Activated naive CD8-positive, alpha-beta T cell (primary cell): ENCODE measurements around the gene AKAP13.
"Not testable (repeated sequence)": the region's sequence is repeated elsewhere in the genome, so short reads cannot be mapped to it uniquely, and the experiment has no call there.

Experiments used
- H3K27ac Mint-ChIP-seq: one replicate; pipeline ENCODE4 v1.8.0; 2021; ENCODE audit warnings: mixed read lengths
- H3K27me3 Mint-ChIP-seq: one replicate; pipeline ENCODE4 v1.8.0; 2021; ENCODE audit warnings: mixed read lengths
- H3K36me3 Mint-ChIP-seq: one replicate; pipeline ENCODE4 v1.8.0; 2021; ENCODE audit warnings: mixed read lengths
- H3K4me1 Mint-ChIP-seq: one replicate; pipeline ENCODE4 v1.8.0; 2021; ENCODE audit warnings: low read depth, mixed read lengths
- H3K4me3 Mint-ChIP-seq: one replicate; pipeline ENCODE4 v1.8.0; 2021; ENCODE audit warnings: mild to moderate bottlenecking, mixed read lengths
- H3K9me3 Mint-ChIP-seq: one replicate; pipeline ENCODE4 v1.8.0; 2021; ENCODE audit warnings: low read depth, mixed read lengths

The AKAP13 gene

GRCh38 chr15:85422607-85423006 is 42.2 kb downstream of the AKAP13 start:
- Mint-ChIP-seq H3K36me3 (peaks cover 9% of the 10 kb centered on the region), H3K4me1 (peaks cover 77% of the 10 kb centered on the region), H3K27me3 (no peaks in the 10 kb centered on the region), H3K27ac (no peak overlapping the region), H3K4me3 (no peak overlapping the region), H3K9me3 (no peaks in the 10 kb centered on the region)

GRCh38 chr15:85423256-85423655 is 42.9 kb downstream of the AKAP13 start:
- Mint-ChIP-seq H3K9me3 (no peaks in the 10 kb centered on the region), H3K4me3 (no peak overlapping the region), H3K27ac (peak overlapping the region; percentile 35), H3K27me3 (no peaks in the 10 kb centered on the region), H3K4me1 (peaks cover 82% of the 10 kb centered on the region), H3K36me3 (peaks cover 9% of the 10 kb centered on the region)

GRCh38 chr15:85424154-85424553 is 43.8 kb downstream of the AKAP13 start:
- Mint-ChIP-seq H3K27ac (no peak overlapping the region), H3K36me3 (peaks cover 9% of the 10 kb centered on the region), H3K27me3 (no peaks in the 10 kb centered on the region), H3K9me3 (no peaks in the 10 kb centered on the region), H3K4me1 (peaks cover 86% of the 10 kb centered on the region), H3K4me3 (no peak overlapping the region)

- H3K4me1 Mint-ChIP-seq, result peaks cover 90% of the 10 kb centered on the region
- peaks cover 6% of the 10 kb centered on the region for H3K36me3 Mint-ChIP-seq
- no peaks in the 10 kb centered on the region for H3K9me3 Mint-ChIP-seq
- H3K27ac Mint-ChIP-seq, result peak overlapping the region; percentile 54
- H3K4me3 Mint-ChIP-seq, result no peak overlapping the region
- H3K27me3 Mint-ChIP-seq, result no peaks in the 10 kb centered on the region
These were observed 46.1 kb downstream of the AKAP13 start for GRCh38 chr15:85426481-85426880.

- H3K36me3 Mint-ChIP-seq, result peaks cover 6% of the 10 kb centered on the region
- peak overlapping the region; percentile 72 for H3K27ac Mint-ChIP-seq
- H3K4me3 Mint-ChIP-seq, result no peak overlapping the region
- H3K4me1 Mint-ChIP-seq, result peaks cover 89% of the 10 kb centered on the region
- H3K9me3 Mint-ChIP-seq, result no peaks in the 10 kb centered on the region
- no peaks in the 10 kb centered on the region for H3K27me3 Mint-ChIP-seq
These were observed 47.1 kb downstream of the AKAP13 start for GRCh38 chr15:85427286-85428028.

- peaks cover 74% of the 10 kb centered on the region for H3K4me1 Mint-ChIP-seq
These were observed 49.1 kb downstream of the AKAP13 start for GRCh38 chr15:85429522-85429921.

DNA sequence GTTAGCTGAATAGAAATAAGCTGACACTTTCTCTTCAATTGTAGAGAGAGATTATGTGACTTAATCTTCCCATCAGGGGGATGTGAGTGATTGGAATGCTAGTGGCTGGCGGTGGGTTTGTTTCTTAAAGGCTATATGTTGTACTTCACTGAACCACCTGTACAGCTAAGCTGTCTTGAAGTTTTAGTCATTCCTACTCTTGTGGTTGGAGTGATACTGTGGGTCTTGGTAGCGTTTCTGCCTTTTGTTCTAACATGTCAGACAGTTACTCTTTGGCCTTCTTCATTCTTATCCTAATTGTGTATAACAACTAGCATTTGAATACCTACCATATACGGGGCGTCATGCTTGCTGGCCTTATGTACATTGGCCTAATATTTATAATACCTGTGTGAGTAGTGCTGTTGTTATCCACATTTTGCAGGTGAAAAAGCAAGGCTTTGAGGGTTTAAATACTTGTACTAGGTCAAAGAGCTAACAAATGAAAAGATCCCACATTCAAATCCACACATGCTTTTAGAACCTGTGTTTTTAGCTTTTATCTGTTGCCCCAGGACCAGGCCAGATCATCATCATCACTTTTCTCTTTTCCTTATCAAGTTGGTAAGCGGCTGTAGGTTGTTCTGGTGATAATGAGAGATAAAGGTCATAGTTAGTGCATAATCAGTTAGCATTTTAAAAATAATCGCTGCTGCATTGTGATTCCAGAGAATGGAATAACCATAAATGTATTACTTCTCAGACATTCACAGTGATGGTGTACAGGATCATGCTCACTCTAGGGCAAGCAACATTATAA is 50.2 kb downstream of the AKAP13 start:
- Mint-ChIP-seq H3K4me1 (peaks cover 67% of the 10 kb centered on the region), H3K27ac (peak overlapping the region; percentile 81), H3K36me3 (peaks cover 3% of the 10 kb centered on the region), H3K4me3 (peak overlapping the region; percentile 25), H3K9me3 (no peaks in the 10 kb centered on the region), H3K27me3 (no peaks in the 10 kb centered on the region)

More at GRCh38 chr15:85429522-85429921, 49.1 kb downstream of the AKAP13 start:
- no peak overlapping the region for H3K4me3 Mint-ChIP-seq
- peak overlapping the region; percentile 81 for H3K27ac Mint-ChIP-seq
- no peaks in the 10 kb centered on the region for H3K27me3 Mint-ChIP-seq
- H3K36me3 Mint-ChIP-seq, result peaks cover 3% of the 10 kb centered on the region
- no peaks in the 10 kb centered on the region for H3K9me3 Mint-ChIP-seq

DNA sequence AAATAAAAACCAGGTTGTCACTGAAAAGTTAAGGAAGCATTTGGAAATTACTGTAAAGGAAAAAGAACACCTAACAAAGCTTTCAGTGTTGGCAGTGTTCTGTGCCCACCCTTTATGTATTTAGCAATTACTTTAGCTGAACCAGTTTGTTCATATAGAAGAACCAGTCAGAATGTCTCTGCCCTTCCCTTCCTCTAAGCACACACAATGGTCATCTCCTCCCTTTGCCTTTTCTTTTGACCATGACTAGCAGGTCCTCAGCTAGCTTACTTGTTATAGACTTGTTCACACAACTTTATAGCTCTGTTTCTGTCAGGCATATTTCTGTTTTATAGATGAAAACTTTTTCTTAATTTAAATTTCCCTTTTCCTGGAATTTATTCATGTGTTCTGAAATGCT is 59.6 kb downstream of the AKAP13 start:
- H3K27ac Mint-ChIP-seq, result no peak overlapping the region
- no peaks in the 10 kb centered on the region for H3K36me3 Mint-ChIP-seq
- no peak overlapping the region for H3K4me3 Mint-ChIP-seq
- H3K9me3 Mint-ChIP-seq, result no peaks in the 10 kb centered on the region
- peaks cover 46% of the 10 kb centered on the region for H3K4me1 Mint-ChIP-seq
- H3K27me3 Mint-ChIP-seq, result no peaks in the 10 kb centered on the region

- Mint-ChIP-seq H3K36me3 (no peaks in the 10 kb centered on the region), H3K4me1 (peaks cover 49% of the 10 kb centered on the region), H3K27me3 (no peaks in the 10 kb centered on the region), H3K9me3 (no peaks in the 10 kb centered on the region), H3K27ac (no peak overlapping the region), H3K4me3 (no peak overlapping the region)
These were observed 60.0 kb downstream of the AKAP13 start for GRCh38 chr15:85440451-85440850.

GRCh38 chr15:85441854-85442253 is 61.5 kb downstream of the AKAP13 start:
- not testable (repeated sequence) for H3K9me3 Mint-ChIP-seq, H3K27ac Mint-ChIP-seq, H3K4me3 Mint-ChIP-seq, H3K36me3 Mint-ChIP-seq, H3K27me3 Mint-ChIP-seq
- H3K4me1 Mint-ChIP-seq, result peaks cover 54% of the 10 kb centered on the region

GRCh38 chr15:85443046-85443445 is 62.6 kb downstream of the AKAP13 start:
- Mint-ChIP-seq H3K4me1 (peaks cover 57% of the 10 kb centered on the region), H3K9me3 (peaks cover 9% of the 10 kb centered on the region), H3K4me3 (peak overlapping the region; percentile 40), H3K36me3 (peaks cover 10% of the 10 kb centered on the region), H3K27me3 (no peaks in the 10 kb centered on the region), H3K27ac (peak overlapping the region; percentile 56)

DNA sequence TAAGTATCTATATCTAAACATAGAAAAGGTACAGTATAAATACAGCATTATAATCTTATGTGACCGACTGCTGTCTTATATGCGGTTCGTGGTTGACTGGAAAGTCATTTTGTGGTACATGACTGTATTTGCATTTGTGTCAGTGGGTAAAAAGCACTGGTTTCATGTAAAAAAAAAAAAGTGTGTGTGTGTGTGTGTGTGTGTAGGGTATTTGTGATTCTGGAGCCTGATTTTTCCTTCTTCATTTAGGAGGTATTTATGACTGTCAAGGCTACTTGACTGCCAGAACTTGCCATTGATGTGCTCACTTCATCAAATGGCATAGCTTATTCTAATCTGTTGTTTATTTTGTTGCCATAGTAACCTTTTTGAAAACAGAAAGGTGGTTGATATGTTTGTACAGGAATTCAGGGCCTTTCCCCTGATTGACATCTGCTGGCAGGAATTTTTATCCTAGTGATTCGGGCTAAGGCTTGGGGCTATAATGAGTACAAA is 63.2 kb downstream of the AKAP13 start:
- Mint-ChIP-seq H3K27me3 (no peaks in the 10 kb centered on the region), H3K4me3 (peak overlapping the region; percentile 40), H3K27ac (peak overlapping the region; percentile 56), H3K36me3 (peaks cover 12% of the 10 kb centered on the region), H3K9me3 (peaks cover 9% of the 10 kb centered on the region), H3K4me1 (peaks cover 60% of the 10 kb centered on the region)

- Mint-ChIP-seq H3K27me3 (no peaks in the 10 kb centered on the region), H3K4me1 (peaks cover 62% of the 10 kb centered on the region), H3K9me3 (peaks cover 11% of the 10 kb centered on the region), H3K27ac (peak overlapping the region; percentile 25), H3K4me3 (no peak overlapping the region), H3K36me3 (peaks cover 14% of the 10 kb centered on the region)
These were observed 63.8 kb downstream of the AKAP13 start for GRCh38 chr15:85444122-85444745.

DNA sequence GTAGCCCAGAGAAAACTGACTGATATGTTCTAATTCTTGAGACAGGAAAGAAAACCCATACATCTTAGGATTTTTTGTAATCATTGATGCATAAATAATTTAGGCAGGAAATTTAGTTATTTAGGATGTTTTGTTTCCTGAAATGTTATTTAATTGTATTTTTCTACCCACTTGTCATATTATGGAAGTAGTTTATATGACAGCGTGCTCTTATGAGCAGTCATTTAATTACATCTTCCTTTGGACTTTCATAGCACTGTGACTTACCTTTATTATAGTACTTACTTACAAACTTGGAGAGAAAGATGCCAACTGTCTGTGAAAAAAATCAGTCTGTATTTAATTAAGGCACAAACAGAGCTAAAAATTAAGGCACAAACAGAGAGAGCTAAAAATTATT is 65.0 kb downstream of the AKAP13 start:
- H3K36me3 Mint-ChIP-seq, result peaks cover 21% of the 10 kb centered on the region
- H3K27ac Mint-ChIP-seq, result peak overlapping the region; percentile 13
- peaks cover 64% of the 10 kb centered on the region for H3K4me1 Mint-ChIP-seq
- peaks cover 19% of the 10 kb centered on the region for H3K9me3 Mint-ChIP-seq
- no peaks in the 10 kb centered on the region for H3K27me3 Mint-ChIP-seq
- no peak overlapping the region for H3K4me3 Mint-ChIP-seq
